Activated T-cell treated with anti-CD3 and anti-CD28 coated beads, Interleukin-2, amount 50 U/mL, for 4 hours (primary cell): ENCODE results near the gene OPN1MW. TPM values are rescaled to one million over a fixed set of nuclear protein-coding genes. Genes with fewer than 3 reads are reported as not detected.
"Not testable (repeated sequence)": the region's sequence is repeated elsewhere in the genome, so short reads cannot be mapped to it uniquely, and the experiment has no call there.

Experiments
- ATAC-seq, 2 donors: fragments of 200-7000 bp; cut with Tn5 transposase; one replicate each; pipeline ENCODE4 v1.10.0; 2021
- DNase-seq: peaks from one replicate; pipeline ENCODE4 v3.0.0-alpha.2; 2020
- H3K27me3 Mint-ChIP-seq: one replicate; pipeline ENCODE4 v1.8.0; 2021; ENCODE audit warnings: low read depth, mixed read lengths
- H3K36me3 Mint-ChIP-seq: one replicate; pipeline ENCODE4 v1.8.0; 2022; ENCODE audit warnings: mixed read lengths; ENCODE audit not compliant: insufficient read depth
- H3K4me1 Mint-ChIP-seq: one replicate; pipeline ENCODE4 v1.8.0; 2021; ENCODE audit warnings: low read depth, mixed read lengths
- H3K4me3 Mint-ChIP-seq: one replicate; pipeline ENCODE4 v1.8.0; 2021; ENCODE audit warnings: mild to moderate bottlenecking, moderate library complexity, mixed read lengths
- H3K9me3 Mint-ChIP-seq: one replicate; pipeline ENCODE4 v1.8.0; 2021; ENCODE audit warnings: mixed read lengths
- total RNA-seq, 3 donors: library from RNA; stranded (reverse); gene quantifications; one replicate each; pipeline ENCODE4 v1.2.1, GENCODE V29; 2021

OPN1MW gene
- total RNA-seq, 3 donors from 2014 or later, result not detected

GRCh38 chrX:154238939-154239559, 56.7 kb downstream of the OPN1MW start:
- H3K36me3 Mint-ChIP-seq, H3K27me3 Mint-ChIP-seq, H3K4me1 Mint-ChIP-seq, DNase-seq, H3K4me3 Mint-ChIP-seq, H3K9me3 Mint-ChIP-seq, ATAC-seq: not testable (repeated sequence)

- ATAC-seq, H3K36me3 Mint-ChIP-seq, H3K9me3 Mint-ChIP-seq, H3K27me3 Mint-ChIP-seq, H3K4me1 Mint-ChIP-seq, DNase-seq, H3K4me3 Mint-ChIP-seq: not testable (repeated sequence)
Observed at GRCh38 chrX:154239982-154240503, 57.6 kb downstream of the OPN1MW start.

Other genes with a start within 250 kb of the OPN1MW start
- 100 to 1,000 TPM; 190 to 224 (median 221) TPM for gene NAA10, start 247.6 kb upstream of the OPN1MW start, total RNA-seq
- gene RENBP, start 238.0 kb upstream of the OPN1MW start, total RNA-seq, result 10 to 100 TPM in 1 of 3 donors, 1 to 10 TPM in 2; 6.9 to 10.4 (median 8.6) TPM
- gene HCFC1, start 210.8 kb upstream of the OPN1MW start, total RNA-seq, result 100 to 1,000 TPM; 140 to 162 (median 150) TPM
- 1 to 10 TPM; 2.0 to 2.7 (median 2.3) TPM for gene TMEM187, start 209.8 kb upstream of the OPN1MW start, total RNA-seq
- 100 to 1,000 TPM; 258 to 273 (median 272) TPM for gene IRAK1, start 162.7 kb upstream of the OPN1MW start, total RNA-seq
- gene MECP2, start 84.9 kb upstream of the OPN1MW start, total RNA-seq, result 10 to 100 TPM; 42.6 to 46.7 (median 45.7) TPM
- not detected for gene OPN1LW, start 38.4 kb upstream of the OPN1MW start, total RNA-seq
- not detected for gene OPN1MW2, start 37.2 kb downstream of the OPN1MW start, total RNA-seq
- not detected for gene OPN1MW3, start 75.0 kb downstream of the OPN1MW start, total RNA-seq
- not detected for gene TEX28, start 112.5 kb downstream of the OPN1MW start, total RNA-seq
- gene TKTL1, start 113.2 kb downstream of the OPN1MW start, total RNA-seq, result not detected
- 100 to 1,000 TPM; 765 to 924 (median 866) TPM for gene FLNA, start 192.0 kb downstream of the OPN1MW start, total RNA-seq
- gene EMD, start 196.7 kb downstream of the OPN1MW start, total RNA-seq, result 100 to 1,000 TPM; 107 to 113 (median 111) TPM
- gene RPL10, start 215.8 kb downstream of the OPN1MW start, total RNA-seq, result 1,000 to 10,000 TPM; 3,297 to 3,503 (median 3,452) TPM
- 1 to 10 TPM; 4.0 to 7.3 (median 5.1) TPM for gene DNASE1L1, start 226.7 kb downstream of the OPN1MW start, total RNA-seq
- 10 to 100 TPM; 37.9 to 39.3 (median 38.2) TPM for gene TAFAZZIN, start 228.9 kb downstream of the OPN1MW start, total RNA-seq
- 10 to 100 TPM; 33.7 to 42.2 (median 40.8) TPM for gene ATP6AP1, start 246.1 kb downstream of the OPN1MW start, total RNA-seq